Neural progenitor cell (in vitro differentiated cells): ENCODE data around the gene MYB. TPM values are rescaled to one million over a fixed set of nuclear protein-coding genes. Genes with fewer than 3 reads are reported as not detected.

ENCODE experiments used
- DNase-seq: peaks from one replicate; pipeline ENCODE4 v3.0.0-alpha.2; 2016; ENCODE audit warnings: low spot score
- H2AFZ ChIP-seq: fragments of 200-600 bp; sonication (generic); replicated peaks from 2 replicates; pipeline ENCODE4 v1.6.1; 2016; ENCODE audit warnings: antibody characterized with exemption
- H3F3A ChIP-seq: fragments of 200-600 bp; sonication (generic); 2 replicates; pipeline ENCODE4 v1.6.1; 2016; ENCODE audit warnings: antibody characterized with exemption, low read depth
- H3K27ac ChIP-seq: fragments of 200-600 bp; sonication (generic); 2 replicates; pipeline ENCODE4 v1.5.1; 2016; ENCODE audit warnings: mild to moderate bottlenecking
- H3K27me3 ChIP-seq: fragments of 200-600 bp; sonication (generic); 2 replicates; pipeline ENCODE4 v1.6.1; 2016; ENCODE audit warnings: mild to moderate bottlenecking, moderate library complexity
- H3K36me3 ChIP-seq: fragments of 200-600 bp; sonication (generic); 2 replicates; pipeline ENCODE4 v1.5.1; 2016
- H3K4me1 ChIP-seq: fragments of 200-600 bp; sonication (generic); 2 replicates; pipeline ENCODE4 v1.6.1; 2016; ENCODE audit warnings: mixed run types
- H3K4me2 ChIP-seq: fragments of 200-600 bp; sonication (generic); 2 replicates; pipeline ENCODE4 v1.6.1; 2016
- H3K4me3 ChIP-seq: fragments of 200-600 bp; sonication (generic); 2 replicates; pipeline ENCODE4 v1.5.1; 2016
- H3K79me2 ChIP-seq: fragments of 200-600 bp; sonication (generic); 2 replicates; pipeline ENCODE4 v1.6.1; 2016; ENCODE audit warnings: low read depth
- H3K9ac ChIP-seq: fragments of 200-600 bp; sonication (generic); 2 replicates; pipeline ENCODE4 v1.6.1; 2016
- H3K9me3 ChIP-seq: fragments of 200-600 bp; sonication (generic); 2 replicates; pipeline ENCODE4 v1.5.1; 2016; ENCODE audit warnings: low read depth
- H4K20me1 ChIP-seq: fragments of 200-600 bp; sonication (generic); 2 replicates; pipeline ENCODE4 v1.6.1; 2016; ENCODE audit warnings: low read depth
- H3K27ac Mint-ChIP-seq: 3 replicates; pipeline ENCODE4 v1.8.0; 2021; ENCODE audit warnings: mixed read lengths
- H3K27me3 Mint-ChIP-seq: 2 replicates; pipeline ENCODE4 v1.8.0; 2022; ENCODE audit warnings: low read depth, mild to moderate bottlenecking, inconsistent platforms, moderate library complexity, mixed read lengths; ENCODE audit not compliant: insufficient read depth
- H3K36me3 Mint-ChIP-seq: 3 replicates; pipeline ENCODE4 v1.8.0; 2021; ENCODE audit warnings: mixed read lengths
- H3K4me1 Mint-ChIP-seq: 3 replicates; pipeline ENCODE4 v1.8.0; 2021; ENCODE audit warnings: mixed read lengths
- H3K4me3 Mint-ChIP-seq: 3 replicates; pipeline ENCODE4 v1.8.0; 2021; ENCODE audit warnings: mild to moderate bottlenecking, moderate library complexity, mixed read lengths
- H3K9me3 Mint-ChIP-seq: 3 replicates; pipeline ENCODE4 v1.8.0; 2020; ENCODE audit warnings: mixed read lengths
- EZH2 ChIP-seq: fragments of 200-600 bp; sonication (generic); IDR thresholded peaks from 2 replicates; pipeline ENCODE4 v1.6.1; 2017; ENCODE audit warnings: antibody characterized with exemption, mild to moderate bottlenecking, moderate library complexity
- EZH2phosphoT487 ChIP-seq: fragments of 200-600 bp; sonication (generic); IDR thresholded peaks from 2 replicates; pipeline ENCODE4 v1.6.1; 2017; ENCODE audit warnings: antibody characterized with exemption
- total RNA-seq: library from RNA; depleted of rRNA; stranded (reverse); fragments of >200 nt; gene quantifications from 2 replicates; pipeline ENCODE4 v1.2.3, GENCODE V29; 2015; ENCODE audit warnings: low replicate concordance
- TF ChIP-seq, protein P1 (sequence below): fragments of 200-600 bp; sonication (generic); IDR thresholded peaks from 2 replicates; pipeline ENCODE4 v1.5.1; 2017; ENCODE audit warnings: antibody characterized with exemption, mild to moderate bottlenecking

The MYB gene
- total RNA-seq, 1 donor from 2014 or later = 3.0 TPM

DNA sequence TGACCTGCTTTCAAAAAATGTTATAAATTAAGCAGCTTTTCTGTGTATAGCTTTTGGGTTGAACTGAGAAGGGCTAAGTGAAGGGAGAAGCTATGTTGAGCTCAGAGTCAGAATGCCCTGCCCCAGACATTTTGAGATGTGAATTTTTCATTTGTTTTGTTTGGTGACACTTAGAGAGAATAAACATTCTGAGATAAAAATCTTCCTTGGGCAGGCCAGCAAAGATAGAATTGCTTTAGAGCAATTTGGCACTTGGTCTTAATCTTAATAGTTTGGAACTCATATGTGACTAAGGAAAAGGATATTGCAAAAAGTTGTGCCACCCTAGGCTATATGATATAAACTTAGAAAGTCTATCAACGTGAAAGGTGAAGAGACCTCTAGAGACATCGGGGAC is 30.2 kb downstream of the MYB start:
- Histone ChIP-seq H3K27me3 (no peaks in the 10 kb centered on the region), H3F3A (no peaks in the 10 kb centered on the region), H3K4me3 (no peak overlapping the region), H2AFZ (no peak overlapping the region), H3K9me3 (peaks cover 3% of the 10 kb centered on the region), H3K4me1 (no peaks in the 10 kb centered on the region), H4K20me1 (no peaks in the 10 kb centered on the region), H3K9ac (no peak overlapping the region), H3K27ac (no peak overlapping the region), H3K36me3 (peaks cover 7% of the 10 kb centered on the region), H3K4me2 (no peak overlapping the region), H3K79me2 (no peaks in the 10 kb centered on the region)
- no peak for DNase-seq
- TF ChIP-seq EZH2 (no peak), EZH2phosphoT487 (no peak)
- TF ChIP-seq, protein P1, sequence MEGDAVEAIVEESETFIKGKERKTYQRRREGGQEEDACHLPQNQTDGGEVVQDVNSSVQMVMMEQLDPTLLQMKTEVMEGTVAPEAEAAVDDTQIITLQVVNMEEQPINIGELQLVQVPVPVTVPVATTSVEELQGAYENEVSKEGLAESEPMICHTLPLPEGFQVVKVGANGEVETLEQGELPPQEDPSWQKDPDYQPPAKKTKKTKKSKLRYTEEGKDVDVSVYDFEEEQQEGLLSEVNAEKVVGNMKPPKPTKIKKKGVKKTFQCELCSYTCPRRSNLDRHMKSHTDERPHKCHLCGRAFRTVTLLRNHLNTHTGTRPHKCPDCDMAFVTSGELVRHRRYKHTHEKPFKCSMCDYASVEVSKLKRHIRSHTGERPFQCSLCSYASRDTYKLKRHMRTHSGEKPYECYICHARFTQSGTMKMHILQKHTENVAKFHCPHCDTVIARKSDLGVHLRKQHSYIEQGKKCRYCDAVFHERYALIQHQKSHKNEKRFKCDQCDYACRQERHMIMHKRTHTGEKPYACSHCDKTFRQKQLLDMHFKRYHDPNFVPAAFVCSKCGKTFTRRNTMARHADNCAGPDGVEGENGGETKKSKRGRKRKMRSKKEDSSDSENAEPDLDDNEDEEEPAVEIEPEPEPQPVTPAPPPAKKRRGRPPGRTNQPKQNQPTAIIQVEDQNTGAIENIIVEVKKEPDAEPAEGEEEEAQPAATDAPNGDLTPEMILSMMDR = no peak
- no peaks in the 10 kb centered on the region for H3K27me3 Mint-ChIP-seq
- H3K27ac Mint-ChIP-seq = no peak overlapping the region
- no peaks in the 10 kb centered on the region for H3K4me1 Mint-ChIP-seq
- H3K4me3 Mint-ChIP-seq = no peak overlapping the region
- H3K9me3 Mint-ChIP-seq = peaks cover 2% of the 10 kb centered on the region
- peaks cover 6% of the 10 kb centered on the region for H3K36me3 Mint-ChIP-seq

DNA sequence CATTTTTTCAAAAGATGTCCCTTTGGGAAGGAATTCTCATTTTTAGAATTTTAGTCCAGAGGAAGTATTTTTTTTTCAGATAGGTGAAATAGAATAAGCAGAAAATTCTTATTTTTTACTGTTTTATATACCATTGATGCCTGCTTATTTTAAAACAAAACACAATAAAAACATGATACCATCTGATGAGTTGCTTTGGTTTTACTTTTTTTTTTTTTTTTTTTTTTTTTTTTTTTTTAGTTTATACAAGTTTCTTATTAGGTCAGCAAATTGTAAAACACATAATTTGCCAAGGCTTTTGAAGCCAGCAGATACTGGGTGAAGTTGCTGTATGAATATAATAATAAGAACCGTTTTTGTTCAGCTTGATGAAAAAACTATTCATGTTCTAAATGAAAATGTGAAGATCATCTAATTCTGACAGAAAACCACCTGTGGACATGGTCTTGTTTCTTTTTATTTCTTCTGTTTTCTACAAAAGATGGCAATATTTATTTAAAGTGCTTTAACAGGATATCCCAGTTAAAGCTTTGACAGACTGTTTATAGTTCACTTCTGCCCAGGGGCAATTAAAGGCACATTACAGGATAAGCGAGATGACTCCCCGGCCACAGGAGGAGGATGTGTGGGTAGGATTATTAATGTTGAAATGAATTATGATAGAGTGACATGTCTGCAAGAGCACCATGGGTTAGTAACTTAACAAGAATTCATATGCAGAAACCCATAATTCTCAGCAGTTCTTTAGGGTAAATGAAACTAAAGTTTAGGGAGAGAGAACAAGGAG is 31.1 kb downstream of the MYB start:
- Histone ChIP-seq H4K20me1 (no peaks in the 10 kb centered on the region), H3K79me2 (no peaks in the 10 kb centered on the region), H3K4me2 (no peak overlapping the region), H3K9ac (no peak overlapping the region), H3K9me3 (peaks cover 3% of the 10 kb centered on the region), H3K4me3 (no peak overlapping the region), H3K36me3 (peaks cover 2% of the 10 kb centered on the region), H3K4me1 (no peaks in the 10 kb centered on the region), H2AFZ (no peak overlapping the region), H3F3A (no peaks in the 10 kb centered on the region), H3K27me3 (no peaks in the 10 kb centered on the region), H3K27ac (no peak overlapping the region)
- Mint-ChIP-seq H3K9me3 (peaks cover 2% of the 10 kb centered on the region), H3K4me3 (no peak overlapping the region), H3K4me1 (no peaks in the 10 kb centered on the region), H3K27me3 (no peaks in the 10 kb centered on the region), H3K36me3 (peaks cover 6% of the 10 kb centered on the region), H3K27ac (no peak overlapping the region)
- DNase-seq = no peak
- TF ChIP-seq EZH2phosphoT487 (no peak), EZH2 (no peak)
- TF ChIP-seq, protein P1 = no peak

DNA sequence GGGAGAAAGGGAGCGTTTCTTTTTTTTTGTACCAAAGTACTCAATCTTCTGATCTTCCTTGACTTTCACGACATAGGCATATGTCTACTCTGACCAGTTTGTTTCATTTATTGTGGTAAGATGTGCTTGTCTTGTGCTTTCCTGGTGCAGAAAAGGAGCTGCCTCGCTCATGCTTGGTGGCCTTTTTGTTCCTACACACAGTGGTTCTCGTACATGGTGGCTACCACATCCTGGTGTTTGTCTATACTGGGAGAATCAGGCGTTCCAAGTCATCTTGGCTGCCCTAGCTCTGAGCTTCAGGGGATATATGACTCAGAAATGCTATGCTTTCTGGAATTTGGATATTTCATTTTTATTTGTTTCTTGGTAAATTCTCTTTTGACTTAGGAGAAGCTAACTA is 31.8 kb downstream of the MYB start:
- Histone ChIP-seq H3K9ac (no peak overlapping the region), H3K4me1 (no peaks in the 10 kb centered on the region), H3K27ac (no peak overlapping the region), H3K79me2 (no peaks in the 10 kb centered on the region), H3K4me3 (no peak overlapping the region), H2AFZ (no peak overlapping the region), H3K9me3 (peaks cover 3% of the 10 kb centered on the region), H3K27me3 (no peaks in the 10 kb centered on the region), H3K36me3 (no peaks in the 10 kb centered on the region), H3K4me2 (no peak overlapping the region), H3F3A (no peaks in the 10 kb centered on the region), H4K20me1 (no peaks in the 10 kb centered on the region)
- Mint-ChIP-seq H3K36me3 (peaks cover 6% of the 10 kb centered on the region), H3K4me3 (no peak overlapping the region), H3K9me3 (peaks cover 2% of the 10 kb centered on the region), H3K27me3 (no peaks in the 10 kb centered on the region), H3K4me1 (no peaks in the 10 kb centered on the region), H3K27ac (no peak overlapping the region)
- TF ChIP-seq, protein P1 = no peak
- no peak for TF ChIP-seq EZH2phosphoT487
- TF ChIP-seq EZH2 = no peak
- no peak for DNase-seq
